Lower leg skin (tissue), 3 donors: Measurements from ENCODE around the gene BRD4.

Source experiments
- CTCF ChIP-seq, 3 donors: fragments of 450-650 bp; IDR thresholded peaks; one replicate each; pipeline ENCODE4 v1.5.1; 2016; ENCODE audit warnings: antibody characterized with exemption in 3 of 3, mild to moderate bottlenecking in 3 of 3, moderate library complexity in 2 of 3
- POLR2A ChIP-seq, 2 donors: fragments of 450-650 bp; IDR thresholded peaks; one replicate each; pipeline ENCODE4 v1.6.1; 2016 to 2017; ENCODE audit warnings: antibody characterized with exemption in 2 of 2, mild to moderate bottlenecking in 1 of 2, moderate library complexity in 1 of 2

GRCh38 chr19:15201374-15202023, 130.8 kb downstream of the BRD4 start:
- no peak for TF ChIP-seq CTCF (IDR thresholded peaks at IDR 0.05)
- TF ChIP-seq POLR2A (IDR thresholded peaks at IDR 0.05) = no peak
